HepG2 (cell line): ENCODE results near the gene DRAP1. TPM values are rescaled to one million over a fixed set of nuclear protein-coding genes. Genes with fewer than 3 reads are reported as not detected.
A peak's percentile ranks its signal among the peaks of the same experiment; 100 is the strongest.

Source experiments
- ARID4A ChIP-seq: sonication (generic); formaldehyde crosslinking; IDR thresholded peaks from 2 replicates; pipeline ENCODE4 v1.5.0; 2020; ENCODE audit warnings: mild to moderate bottlenecking, missing genetic modification reagents, borderline replicate concordance
- ARID5B ChIP-seq: IDR thresholded peaks from 2 replicates; pipeline ENCODE4 v1.4.0; 2020; ENCODE audit warnings: mild to moderate bottlenecking, missing genetic modification reagents
- HINFP ChIP-seq: sonication (generic); formaldehyde crosslinking; IDR thresholded peaks from 2 replicates; pipeline ENCODE4 v1.4.0; 2020; ENCODE audit warnings: low read depth, mild to moderate bottlenecking, missing genetic modification reagents
- ISX ChIP-seq: sonication (generic); formaldehyde crosslinking; conservative IDR thresholded peaks from 2 replicates; pipeline ENCODE4 v1.5.0; 2020; ENCODE audit warnings: missing genetic modification reagents
- PHF8 ChIP-seq: sonication (generic); formaldehyde crosslinking; IDR thresholded peaks from 2 replicates; pipeline ENCODE4 v1.5.0; 2020; ENCODE audit warnings: missing genetic modification reagents
- TARDBP ChIP-seq: sonication (generic); formaldehyde crosslinking; IDR thresholded peaks from 2 replicates; pipeline ENCODE4 v1.8.0; 2022; ENCODE audit warnings: mild to moderate bottlenecking, missing genetic modification reagents
- ZBTB39 ChIP-seq: sonication (generic); formaldehyde crosslinking; IDR thresholded peaks from 2 replicates; pipeline ENCODE4 v1.5.0; 2020; ENCODE audit warnings: missing genetic modification reagents
- ZFP41 ChIP-seq: sonication (generic); formaldehyde crosslinking; IDR thresholded peaks from 2 replicates; pipeline ENCODE4 v1.4.0; 2020; ENCODE audit warnings: mild to moderate bottlenecking, missing genetic modification reagents, borderline replicate concordance
- ZFX ChIP-seq: sonication (generic); formaldehyde crosslinking; IDR thresholded peaks from 2 replicates; pipeline ENCODE4 v1.4.0; 2020; ENCODE audit warnings: mild to moderate bottlenecking, low read depth, missing genetic modification reagents, moderate library complexity
- ZNF143 ChIP-seq: sonication (generic); formaldehyde crosslinking; IDR thresholded peaks from 2 replicates; pipeline ENCODE4 v1.4.0; 2020; ENCODE audit warnings: missing genetic modification reagents
- ZNF296 ChIP-seq: sonication (generic); formaldehyde crosslinking; conservative IDR thresholded peaks from 2 replicates; pipeline ENCODE4 v1.5.0; 2020; ENCODE audit warnings: mild to moderate bottlenecking, missing genetic modification reagents
- ZNF607 ChIP-seq: sonication (generic); formaldehyde crosslinking; IDR thresholded peaks from 2 replicates; pipeline ENCODE4 v1.5.1; 2020; ENCODE audit warnings: missing genetic modification reagents, mild to moderate bottlenecking, borderline replicate concordance
- ZNF777 ChIP-seq: sonication (generic); formaldehyde crosslinking; IDR thresholded peaks from 2 replicates; pipeline ENCODE4 v1.4.0; 2020; ENCODE audit warnings: missing genetic modification reagents
- ZNF784 ChIP-seq: sonication (generic); formaldehyde crosslinking; IDR thresholded peaks from 2 replicates; pipeline ENCODE4 v1.5.1; 2020; ENCODE audit warnings: missing genetic modification reagents, mild to moderate bottlenecking, borderline replicate concordance
- ZNF883 ChIP-seq: sonication (generic); formaldehyde crosslinking; IDR thresholded peaks from 2 replicates; pipeline ENCODE4 v1.5.1; 2020; ENCODE audit warnings: mild to moderate bottlenecking, missing genetic modification reagents; ENCODE audit errors: not compliant biosample characterization
- polyA plus RNA-seq, 8 experiments: library from polyadenylated mRNA; depleted of rRNA in 3 of 8; stranded (reverse) in 7 of 8; unstranded in 1 of 8; fragments of >200 nt; fragmentation: Illumina TruSeq in 4 of 8; extraction: Trizol in 4 of 8; gene quantifications; 2 replicates each; pipeline versions ENCODE4 v1.2.1 to v1.2.3, GENCODE V29; 2011 to 2016; ENCODE audit warnings: low read depth in 4 of 8, missing spikeins in 1 of 8, mixed read lengths in 1 of 8; ENCODE audit not compliant: insufficient read depth in 1 of 8
- total RNA-seq, 5 experiments: library from RNA; depleted of rRNA; stranded (reverse); fragments of >200 nt; fragmentation: Illumina TruSeq; extraction: Trizol; gene quantifications; 2 replicates each; pipeline ENCODE4 v1.2.3, GENCODE V29; 2016; ENCODE audit warnings: low read depth in 1 of 5

DRAP1 gene
- total and polyA plus RNA-seq, 2 of the 13 experiments (the other 11 are each of a cell fraction or from before 2014, with no cell fraction given): 46.8 to 52.3 TPM

- no peak for TF ChIP-seq TARDBP (CRISPR knock-in tag)
- peak; percentile 16; the same call in 1 of the 2 replicates for TF ChIP-seq ZNF784 (CRISPR knock-in tag)
- TF ChIP-seq ARID4A (CRISPR knock-in tag): 0 out of 2 replicates have a peak, but pooled peaks have one; percentile 5
- TF ChIP-seq ZNF777 (CRISPR knock-in tag): peak; percentile 59; the same call in 1 of the 2 replicates
- TF ChIP-seq ARID5B (CRISPR knock-in tag): no peak
- TF ChIP-seq ISX (CRISPR knock-in tag): no peak
- TF ChIP-seq ZFP41: no peak
- no peak for TF ChIP-seq HINFP (CRISPR knock-in tag)
- no peak for TF ChIP-seq ZNF607
- no peak for TF ChIP-seq ZNF143 (CRISPR knock-in tag)
- no peak for TF ChIP-seq ZBTB39 (CRISPR knock-in tag)
- 0 out of 2 replicates have a peak, but pooled peaks have one; percentile 13 for TF ChIP-seq PHF8 (CRISPR knock-in tag)
- no peak for TF ChIP-seq ZNF883
- 0 out of 2 replicates have a peak, but pooled peaks have one; percentile 26 for TF ChIP-seq ZNF296 (CRISPR knock-in tag)
- peak; percentile 18; the same call in 1 of the 2 replicates for TF ChIP-seq ZFX (CRISPR knock-in tag)
These were observed 546 bp downstream of the DRAP1 start (continued) for GRCh38 chr11:65919573-65920371.
